MV-4-11 (cell line): ENCODE results near the gene PRKAG2.
A peak's percentile ranks its signal among the peaks of the same experiment; 100 is the strongest.

Experiments used
- DNase-seq: peaks from one replicate; lab custom pipeline; 2025; lab: John Stamatoyannopoulos, UW

Gene PRKAG2

GRCh38 chr7:151865070-151865670 lies 11.7 kb downstream of the PRKAG2 start:
- no peak for DNase-seq

- no peak for DNase-seq
Observed at GRCh38 chr7:151864561-151864960, 12.4 kb downstream of the PRKAG2 start.

- no peak for DNase-seq
Observed at GRCh38 chr7:151864081-151864480, 12.8 kb downstream of the PRKAG2 start.

GRCh38 chr7:151863386-151864079 lies 13.4 kb downstream of the PRKAG2 start:
- peak; percentile 29 for DNase-seq

- no peak for DNase-seq
Observed at GRCh38 chr7:151862606-151863381, 14.1 kb downstream of the PRKAG2 start.

- no peak for DNase-seq
Observed at GRCh38 chr7:151861881-151862280, 15.0 kb downstream of the PRKAG2 start.

GRCh38 chr7:151860771-151861170 lies 16.1 kb downstream of the PRKAG2 start:
- no peak for DNase-seq

- no peak for DNase-seq
Observed at GRCh38 chr7:151859948-151860685, 16.8 kb downstream of the PRKAG2 start.

GRCh38 chr7:151859111-151859947 lies 17.6 kb downstream of the PRKAG2 start:
- no peak for DNase-seq

- DNase-seq: no peak
Observed at GRCh38 chr7:151858456-151858855, 18.5 kb downstream of the PRKAG2 start.

- DNase-seq: no peak
Observed at GRCh38 chr7:151857866-151858450, 19.0 kb downstream of the PRKAG2 start.

GRCh38 chr7:151857412-151857811 lies 19.5 kb downstream of the PRKAG2 start:
- DNase-seq: no peak

- no peak for DNase-seq
Observed at GRCh38 chr7:151856516-151856915, 20.4 kb downstream of the PRKAG2 start.

GRCh38 chr7:151856098-151856497 lies 20.8 kb downstream of the PRKAG2 start:
- DNase-seq: no peak

- no peak for DNase-seq
Observed at GRCh38 chr7:151854720-151855071, 22.2 kb downstream of the PRKAG2 start.

GRCh38 chr7:151853896-151854719 lies 22.8 kb downstream of the PRKAG2 start:
- DNase-seq: no peak

GRCh38 chr7:151852486-151853396 lies 24.2 kb downstream of the PRKAG2 start:
- DNase-seq: no peak

GRCh38 chr7:151851782-151852181 lies 25.1 kb downstream of the PRKAG2 start:
- DNase-seq: no peak

GRCh38 chr7:151851145-151851751 lies 25.7 kb downstream of the PRKAG2 start:
- peak; percentile 88 for DNase-seq
